ENCODE measurements around the gene TTLL1.

Gene TTLL1

GRCh38 chr22:42992092-42992491 is 97.1 kb downstream of the TTLL1 start:
- CTCF ChIA-PET, result interaction anchor here (2.1 to 3.5 kb wide), 3 partner anchors 10 to 98 kb away, joined by 7 to 23 read pairs (median 13); partner anchors contain the start of gene PACSIN2
- DNase-seq (ENCODE audit: low read depth, low spot score), result no peak
- POLR2A ChIA-PET, result interaction anchor here (2.5 kb wide), 1 partner anchor 22 kb away, joined by 25 read pairs; the partner anchor contains the start of gene PACSIN2
- TF ChIP-seq CTCF (IDR thresholded peaks at IDR 0.05; ENCODE audit: insufficient read depth, low read length, missing control alignments), result no peak
- no peak overlapping the region for H3K4me3 ChIP-seq (ENCODE audit: low read depth, low read length)

- ChIA-PET CTCF (interaction anchor here (0.7 to 3.5 kb wide), 13 partner anchors 11 to 135 kb away, joined by 3 to 23 read pairs (median 6); partner anchors contain the start of gene PACSIN2), POLR2A (interaction anchor here (0.7 to 2.5 kb wide), 8 partner anchors 11 to 134 kb away, joined by 3 to 25 read pairs (median 6); partner anchors contain the start of genes ARFGAP3 and PACSIN2)
- TF ChIP-seq CTCF (IDR thresholded peaks at IDR 0.05; ENCODE audit: insufficient read depth, low read length, missing control alignments), result no peak
- peak overlapping the region; percentile 15; the same call in 1 of the 2 replicates for H3K4me3 ChIP-seq (ENCODE audit: low read depth, low read length)
- DNase-seq (ENCODE audit: low read depth, low spot score), result peak; percentile 60
Observed at GRCh38 chr22:42991010-42991651, 98.1 kb downstream of the TTLL1 start.

GRCh38 chr22:42990131-42990838 is 98.9 kb downstream of the TTLL1 start:
- peak; percentile 63 for DNase-seq (ENCODE audit: low read depth, low spot score)
- CTCF ChIA-PET, result interaction anchor here (0.5 to 3.5 kb wide), 20 partner anchors 9 to 368 kb away, joined by 3 to 23 read pairs (median 4); partner anchors contain the start of gene PACSIN2
- POLR2A ChIA-PET, result interaction anchor here (0.6 to 2.5 kb wide), 9 partner anchors 12 to 196 kb away, joined by 3 to 25 read pairs (median 5); partner anchors contain the start of genes ARFGAP3 and PACSIN2

More at GRCh38 chr22:42990131-42990838, 98.9 kb downstream of the TTLL1 start:
- TF ChIP-seq CTCF (IDR thresholded peaks at IDR 0.05; ENCODE audit: insufficient read depth, low read length, missing control alignments), result peak; percentile 60
- H3K4me3 ChIP-seq (ENCODE audit: low read depth, low read length), result no peak overlapping the region; the same call in 1 of the 2 replicates

Measured in AG04449 (cell line).